Natural killer cell (primary cell): ENCODE measurements around the gene SCD. TPM values are rescaled to one million over a fixed set of nuclear protein-coding genes. Genes with fewer than 3 reads are reported as not detected.
A peak's percentile ranks its signal among the peaks of the same experiment; 100 is the strongest.

Experiments
- ATAC-seq, 3 donors: fragments of 150-1000 bp in 2 of 3; fragments of 200-7000 bp in 1 of 3; cut with Tn5 transposase; 1 replicate in 1 of 3; 2 replicates in 2 of 3; pipeline ENCODE4 v1.10.0; 2021; ENCODE audit warnings: mild to moderate bottlenecking in 2 of 3, moderate library complexity in 2 of 3
- DNase-seq, 2 donors: peaks; one replicate each; pipeline versions ENCODE4 v3.0.0 to v3.0.0-alpha.2; 2013 to 2021; ENCODE audit warnings: mixed read lengths in 1 of 2
- H3K27ac ChIP-seq: one replicate; pipeline ENCODE4 v1.5.1; 2013; ENCODE audit warnings: mild to moderate bottlenecking, low read length
- H3K27me3 ChIP-seq: one replicate; pipeline ENCODE4 v1.6.1; 2013; ENCODE audit warnings: low read length; ENCODE audit not compliant: control insufficient read depth, insufficient read depth
- H3K36me3 ChIP-seq: one replicate; pipeline ENCODE4 v1.6.1; 2013; ENCODE audit warnings: low read length; ENCODE audit not compliant: control insufficient read depth, insufficient read depth
- H3K4me1 ChIP-seq: one replicate; pipeline ENCODE4 v1.6.1; 2013; ENCODE audit warnings: low read length; ENCODE audit not compliant: control insufficient read depth, insufficient read depth
- H3K4me3 ChIP-seq: one replicate; pipeline ENCODE4 v1.5.1; 2013; ENCODE audit warnings: low read length
- H3K9me3 ChIP-seq: one replicate; pipeline ENCODE4 v1.6.1; 2013; ENCODE audit warnings: low read length; ENCODE audit not compliant: control insufficient read depth, insufficient read depth
- H3K27ac Mint-ChIP-seq, 2 donors: one replicate each; pipeline ENCODE4 v1.8.0; 2022; ENCODE audit warnings: mild to moderate bottlenecking in 2 of 2, mixed read lengths in 2 of 2, moderate library complexity in 1 of 2
- H3K27me3 Mint-ChIP-seq, 2 donors: one replicate each; pipeline ENCODE4 v1.8.0; 2022; ENCODE audit warnings: low read depth in 2 of 2, mixed read lengths in 2 of 2
- H3K36me3 Mint-ChIP-seq: one replicate; pipeline ENCODE4 v1.8.0; 2022; ENCODE audit warnings: mixed read lengths
- H3K4me1 Mint-ChIP-seq, 2 donors: one replicate each; pipeline ENCODE4 v1.8.0; 2022; ENCODE audit warnings: mixed read lengths in 2 of 2
- H3K4me3 Mint-ChIP-seq: one replicate; pipeline ENCODE4 v1.8.0; 2022; ENCODE audit warnings: mild to moderate bottlenecking, moderate library complexity, mixed read lengths
- H3K9me3 Mint-ChIP-seq, 2 donors: one replicate each; pipeline ENCODE4 v1.8.0; 2022; ENCODE audit warnings: mixed read lengths in 2 of 2
- CTCF ChIP-seq: fragments of 200-600 bp; IDR thresholded peaks from one replicate; pipeline ENCODE4 v1.8.0; 2022; ENCODE audit warnings: antibody characterized with exemption
- WGBS: methylation state at CpG from one replicate; pipeline ENCODE4 v1.1.7; 2013; ENCODE audit warnings: missing lambda C conversion rate; ENCODE audit not compliant: insufficient coverage; 5-methylcytosine and 5-hydroxymethylcytosine counted together
- intact Hi-C: fragments of 100-400 bp; cut with micrococcal nuclease; formaldehyde crosslinking; loops from one replicate; pipeline ENCODE4 v1.14.2; 2022
- total RNA-seq, 4 donors: library from RNA; stranded (reverse); fragments of 120-200 nt in 1 of 4; gene quantifications; one replicate each; pipeline versions ENCODE4 v1.2.3 to v1.2.4, GENCODE V29; 2013 to 2022

The SCD gene
- total RNA-seq, 3 donors from 2014 or later (not counting 1 experiment from before 2014, with no cell fraction given), result 3.5 to 10.1 (median 3.8) TPM

- H3K27ac ChIP-seq, result no peak overlapping the region
- H3K27me3 Mint-ChIP-seq, result peaks cover 0 to 5% of the 10 kb centered on the region in 2 donors
- TF ChIP-seq CTCF, result peak; percentile 49
- no peaks in the 10 kb centered on the region for H3K9me3 ChIP-seq
- peaks cover 8 to 21% of the 10 kb centered on the region in 2 donors for H3K4me1 Mint-ChIP-seq
- H3K4me3 ChIP-seq, result no peak overlapping the region
- no peak overlapping the region for H3K4me3 Mint-ChIP-seq
- DNase-seq, result peak in 1 of 2 donors; percentile 71
- intact Hi-C loops, result loop anchor here (1.0 to 5.0 kb wide), 2 partner anchors 50 to 91 kb away; no protein-coding TSS in a partner anchor
- peaks cover 19% of the 10 kb centered on the region for H3K4me1 ChIP-seq
- H3K27ac Mint-ChIP-seq, result no peak overlapping the region
- H3K36me3 ChIP-seq, result no peaks in the 10 kb centered on the region
- H3K36me3 Mint-ChIP-seq, result no peaks in the 10 kb centered on the region
- no peaks in the 10 kb centered on the region for H3K9me3 Mint-ChIP-seq
- ATAC-seq, result peak in 2 of 3 donors; percentile 23 to 24
- WGBS, result 68% methylated on average over 9 of the region's 9 CpGs
- no peaks in the 10 kb centered on the region for H3K27me3 ChIP-seq
These were observed 4.9 kb upstream of the SCD start for GRCh38 chr10:100341953-100342626.

GRCh38 chr10:100342627-100342972 is 4.4 kb upstream of the SCD start:
- Histone ChIP-seq H3K4me1 (peaks cover 24% of the 10 kb centered on the region), H3K36me3 (no peaks in the 10 kb centered on the region), H3K27ac (no peak overlapping the region), H3K9me3 (no peaks in the 10 kb centered on the region), H3K27me3 (no peaks in the 10 kb centered on the region), H3K4me3 (no peak overlapping the region)
- H3K27ac Mint-ChIP-seq, result no peak overlapping the region
- H3K4me3 Mint-ChIP-seq, result no peak overlapping the region
- peaks cover 0 to 5% of the 10 kb centered on the region in 2 donors for H3K27me3 Mint-ChIP-seq
- DNase-seq (no peak), ATAC-seq (no peak)
- no peaks in the 10 kb centered on the region for H3K36me3 Mint-ChIP-seq
- H3K9me3 Mint-ChIP-seq, result no peaks in the 10 kb centered on the region
- intact Hi-C loops, result loop anchor here (1.0 to 5.0 kb wide), 2 partner anchors 50 to 91 kb away; no protein-coding TSS in a partner anchor
- peaks cover 13 to 26% of the 10 kb centered on the region in 2 donors for H3K4me1 Mint-ChIP-seq
- no peak for TF ChIP-seq CTCF
- 87% methylated on average over 7 of the region's 7 CpGs for WGBS

- Histone ChIP-seq H3K9me3 (no peaks in the 10 kb centered on the region), H3K27ac (no peak overlapping the region), H3K4me1 (peaks cover 25% of the 10 kb centered on the region), H3K4me3 (no peak overlapping the region), H3K36me3 (no peaks in the 10 kb centered on the region), H3K27me3 (no peaks in the 10 kb centered on the region)
- Mint-ChIP-seq H3K27me3 (peaks cover 0 to 5% of the 10 kb centered on the region in 2 donors), H3K4me3 (peak overlapping the region; percentile 21), H3K4me1 (peaks cover 22 to 31% of the 10 kb centered on the region in 2 donors), H3K36me3 (no peaks in the 10 kb centered on the region), H3K27ac (peak overlapping the region in 1 of 2 donors; percentile 3), H3K9me3 (no peaks in the 10 kb centered on the region)
- TF ChIP-seq CTCF, result no peak
- WGBS, result 66% methylated on average over 3 of the region's 3 CpGs
- intact Hi-C loops, result loop anchor here (5.0 kb wide), 1 partner anchor 48 kb away; no protein-coding TSS in a partner anchor
- ATAC-seq, result no peak
- DNase-seq, result no peak
These were observed 2.7 kb upstream of the SCD start for GRCh38 chr10:100344241-100344788.
